B cell (primary cell): ENCODE measurements around the gene TADA2A.

Experiments
- CTCF ChIP-seq: fragments of 200-600 bp; IDR thresholded peaks from one replicate; pipeline ENCODE4 v1.8.0; 2022; ENCODE audit warnings: antibody characterized with exemption, mild to moderate bottlenecking
- EZH2 ChIP-seq: IDR thresholded peaks from 2 replicates; pipeline ENCODE4 v1.6.1; 2012; ENCODE audit warnings: borderline replicate concordance, low read depth, mild to moderate bottlenecking, moderate library complexity, low read length; ENCODE audit not compliant: insufficient read depth, poor library complexity, severe bottlenecking

- no peak for TF ChIP-seq CTCF
- TF ChIP-seq EZH2 = no peak
These were observed 112.7 kb downstream of the TADA2A start for GRCh38 chr17:37519251-37519985.
